GM21737 (cell line): ENCODE data around the gene CACNA2D3.

Experiments
- ATAC-seq: cut with Tn5 transposase; IDR thresholded peaks from one replicate; pipeline ENCODE4 v1.9.1; 2021; ENCODE audit warnings: mild to moderate bottlenecking, moderate library complexity; ENCODE audit not compliant: unreplicated experiment

Gene CACNA2D3

DNA sequence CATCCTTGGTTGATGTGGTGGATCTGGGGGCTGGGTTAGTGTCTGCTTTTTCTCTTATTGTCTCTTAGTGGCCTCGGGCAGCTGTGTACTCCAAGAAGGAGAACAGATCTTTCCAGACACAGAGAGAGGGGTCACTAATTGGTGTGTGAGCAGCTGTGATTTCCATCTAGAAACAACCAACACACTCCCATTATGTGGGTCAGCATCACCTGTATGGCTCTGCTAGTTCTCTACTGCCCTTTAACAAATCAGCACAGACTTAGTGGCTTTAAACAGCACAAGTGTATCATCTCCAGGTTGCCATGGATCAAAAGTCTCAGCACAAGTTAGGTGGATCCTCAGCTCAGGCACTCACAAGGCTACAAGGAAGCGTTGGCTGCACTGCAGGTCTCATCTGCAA lies 648.7 kb downstream of the CACNA2D3 start:
- ATAC-seq, result no peak

DNA sequence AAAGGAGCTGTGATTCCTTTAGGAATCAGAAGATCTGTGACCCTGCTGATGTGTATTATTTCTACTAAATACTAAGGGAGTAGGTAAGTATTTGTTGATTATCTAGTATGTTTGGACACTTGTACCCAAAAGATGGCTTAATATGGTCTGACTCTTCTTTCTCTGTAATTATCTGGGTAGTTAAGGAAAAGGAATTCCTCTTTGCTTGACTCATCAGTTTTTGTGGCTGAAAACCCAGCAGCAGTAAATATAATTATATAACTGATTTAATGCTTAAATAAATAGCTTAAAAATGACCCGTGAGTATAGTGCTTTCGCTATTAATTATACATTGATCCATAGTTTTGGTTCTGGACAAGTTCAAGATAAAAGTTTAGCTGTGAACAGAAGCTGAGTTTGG lies 649.7 kb downstream of the CACNA2D3 start:
- no peak for ATAC-seq

GRCh38 chr3:54772746-54773145 lies 650.4 kb downstream of the CACNA2D3 start:
- no peak for ATAC-seq

GRCh38 chr3:54773271-54773670 lies 650.9 kb downstream of the CACNA2D3 start:
- ATAC-seq, result no peak

- ATAC-seq, result no peak
Measured at GRCh38 chr3:54776601-54777000, 654.2 kb downstream of the CACNA2D3 start.

DNA sequence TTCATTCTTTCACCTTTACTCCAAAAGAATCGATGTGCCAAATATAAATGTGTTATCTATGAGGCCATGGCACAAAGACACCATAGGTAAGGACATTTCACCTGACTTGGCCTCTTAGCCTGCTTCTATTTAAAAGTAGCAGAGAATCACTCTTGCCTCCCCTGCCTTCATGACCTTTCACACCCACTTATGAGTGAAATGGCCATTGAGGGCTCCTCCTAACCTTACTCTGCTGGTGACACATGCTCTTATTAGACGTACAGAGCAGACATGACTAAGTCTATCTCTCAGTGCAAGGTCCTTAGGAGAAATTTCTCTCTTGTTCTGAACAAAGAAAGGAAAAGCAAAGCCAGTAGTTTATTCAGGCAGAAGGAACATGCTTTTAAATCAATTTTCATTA lies 654.8 kb downstream of the CACNA2D3 start:
- ATAC-seq, result no peak

- no peak for ATAC-seq
Measured at GRCh38 chr3:54780336-54780735, 658.0 kb downstream of the CACNA2D3 start.

GRCh38 chr3:54781728-54782127 lies 659.4 kb downstream of the CACNA2D3 start:
- ATAC-seq, result no peak

- ATAC-seq, result no peak
Measured at GRCh38 chr3:54783611-54784010, 661.3 kb downstream of the CACNA2D3 start.

DNA sequence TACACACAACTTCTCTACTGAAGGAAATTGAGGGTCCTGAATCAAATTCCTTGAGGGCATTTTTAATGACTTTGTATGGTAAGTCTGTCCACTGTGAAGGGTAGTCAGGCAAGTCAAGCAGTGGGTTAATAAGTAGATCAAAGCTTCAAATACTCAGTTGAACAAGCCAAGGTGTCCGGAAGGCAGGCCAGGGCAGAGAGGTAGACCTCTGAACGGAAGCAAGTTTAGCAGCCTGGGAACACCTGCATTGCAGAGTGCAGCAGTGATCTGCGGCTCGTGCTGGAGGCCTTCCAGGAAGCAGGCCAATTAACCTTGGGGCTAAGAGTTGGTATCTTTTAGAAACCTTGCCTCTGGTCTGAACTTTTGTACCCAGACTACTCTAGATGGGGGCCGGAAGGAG lies 661.7 kb downstream of the CACNA2D3 start:
- no peak for ATAC-seq

DNA sequence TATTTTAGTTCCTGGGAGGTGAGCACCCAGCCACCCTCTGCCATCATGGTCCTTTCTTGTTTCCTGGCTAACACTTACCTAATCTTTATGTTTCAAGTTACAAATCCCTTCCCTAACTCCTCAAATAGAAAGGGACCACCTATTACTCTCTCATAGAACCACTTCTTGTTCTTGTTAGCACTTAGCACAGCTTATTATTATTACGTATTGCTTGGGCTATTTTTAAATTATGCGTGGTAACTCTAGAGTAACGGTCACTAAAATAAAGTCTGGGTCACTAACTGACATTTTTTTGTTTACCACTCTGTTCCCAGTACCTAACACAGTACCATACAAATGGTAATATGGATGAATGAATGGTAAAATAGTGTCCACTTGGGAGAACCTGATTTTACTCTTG lies 663.6 kb downstream of the CACNA2D3 start:
- no peak for ATAC-seq

DNA sequence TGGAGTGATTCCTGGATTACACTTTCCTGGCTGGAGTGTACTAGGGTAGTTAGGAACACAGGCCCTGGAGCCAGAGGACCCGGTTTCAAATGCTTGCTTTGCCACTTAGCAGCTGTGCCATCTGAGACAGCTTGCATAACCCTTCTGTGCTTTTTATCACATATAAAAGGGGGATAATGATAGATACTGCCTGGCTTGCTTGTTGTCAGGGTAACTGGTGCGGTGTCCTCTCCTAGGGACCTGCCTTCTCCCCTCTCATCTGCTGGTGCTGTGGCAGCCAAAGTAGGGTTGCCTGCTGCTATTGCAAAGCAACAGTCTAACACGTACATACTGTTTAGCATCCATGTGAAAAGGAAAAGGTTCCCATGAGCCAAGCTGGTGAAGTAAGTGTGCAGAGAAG lies 667.7 kb downstream of the CACNA2D3 start:
- no peak for ATAC-seq

DNA sequence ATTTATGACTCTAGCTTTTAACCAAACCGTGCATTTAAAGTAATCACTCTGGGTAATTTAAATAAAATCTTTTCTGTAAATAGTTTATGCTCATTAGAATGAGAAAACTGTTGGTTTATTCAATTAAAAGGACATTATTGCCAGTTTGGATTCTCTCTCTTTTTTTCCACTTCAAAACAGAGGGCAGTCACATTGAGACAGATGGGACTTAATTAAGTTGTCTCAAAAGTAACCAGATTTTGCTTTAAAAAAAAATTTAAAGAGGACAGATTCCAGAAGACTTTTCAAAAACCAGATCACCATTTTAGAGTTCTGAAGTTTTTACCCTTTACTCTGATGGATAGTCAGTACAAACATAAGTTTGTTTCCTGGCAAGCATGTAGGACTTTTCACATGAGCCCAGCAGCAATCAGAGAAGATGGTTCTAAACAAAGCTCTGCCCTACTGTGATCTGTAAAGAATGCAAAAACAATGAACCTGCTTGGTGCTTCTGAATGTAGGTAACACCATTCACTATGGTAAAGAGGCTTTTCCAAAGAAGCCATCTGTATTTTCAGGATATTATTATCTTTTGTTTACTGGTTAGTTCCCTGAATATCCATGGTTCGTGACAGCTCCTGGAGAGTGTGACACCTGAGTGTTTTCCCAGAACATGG lies 669.3 kb downstream of the CACNA2D3 start:
- no peak for ATAC-seq

- no peak for ATAC-seq
Measured at GRCh38 chr3:54792584-54792983, 670.2 kb downstream of the CACNA2D3 start.

- ATAC-seq, result no peak
Measured at GRCh38 chr3:54793171-54793570, 670.8 kb downstream of the CACNA2D3 start.

DNA sequence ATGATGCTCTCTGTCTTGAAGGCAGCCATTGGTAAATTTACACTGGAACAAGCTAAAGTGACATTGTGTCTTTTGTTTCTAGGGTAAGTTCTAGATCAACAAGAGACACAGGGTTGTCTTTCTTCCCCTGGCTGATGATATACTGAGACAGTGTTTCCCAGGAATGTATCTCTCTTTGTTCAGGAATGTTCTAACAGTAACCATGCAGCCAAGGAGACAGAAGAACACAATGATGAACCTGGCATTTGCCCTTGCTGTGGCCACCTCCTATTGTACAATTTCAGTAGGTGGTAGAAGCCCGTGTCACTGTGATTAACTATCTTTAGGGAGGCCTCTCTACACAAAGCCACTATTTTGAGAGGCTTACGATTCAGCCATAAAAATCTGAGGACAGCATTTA lies 674.8 kb downstream of the CACNA2D3 start:
- ATAC-seq, result no peak

- no peak for ATAC-seq
Measured at GRCh38 chr3:54800478-54800877, 678.1 kb downstream of the CACNA2D3 start.

DNA sequence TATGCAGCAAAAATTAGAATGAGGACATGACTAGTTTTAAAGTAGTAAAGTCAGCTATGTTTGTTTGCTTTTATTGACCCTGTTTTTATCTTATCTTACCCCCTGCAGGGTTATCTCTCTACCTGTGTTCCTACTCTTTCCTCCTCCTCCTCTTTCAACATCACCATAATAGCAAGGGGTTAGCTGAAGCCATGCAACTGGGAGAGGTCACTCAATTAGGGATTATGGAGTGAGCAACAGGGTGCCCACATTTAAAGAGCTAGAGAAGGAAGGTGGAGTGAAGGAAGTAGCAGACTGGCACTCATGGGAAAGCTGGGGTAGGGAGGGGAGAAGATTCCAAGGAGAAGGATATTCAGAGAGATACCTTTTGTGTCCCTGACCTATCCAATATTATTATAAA lies 679.6 kb downstream of the CACNA2D3 start:
- ATAC-seq, result no peak

GRCh38 chr3:54810401-54810800 lies 688.0 kb downstream of the CACNA2D3 start:
- ATAC-seq, result no peak

GRCh38 chr3:54814224-54814623 lies 691.9 kb downstream of the CACNA2D3 start:
- no peak for ATAC-seq

DNA sequence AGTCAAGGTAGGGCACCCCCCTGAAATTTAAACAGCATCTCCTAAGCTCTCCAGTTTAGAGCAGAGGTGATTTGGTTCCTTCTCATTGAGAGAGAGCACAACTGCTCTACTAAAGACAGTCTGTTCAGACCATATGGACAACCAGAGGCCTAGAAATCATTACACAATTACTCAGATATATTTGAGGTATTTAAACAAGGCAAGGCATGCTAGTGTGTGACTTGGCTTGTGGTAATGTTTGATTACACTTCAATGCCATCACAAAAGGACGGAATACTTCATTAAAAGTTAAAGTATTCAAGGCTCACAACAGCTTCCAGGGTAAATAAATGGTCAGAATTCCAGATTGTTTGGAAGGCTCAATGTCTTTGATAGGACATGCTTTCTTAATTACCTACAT lies 695.3 kb downstream of the CACNA2D3 start:
- no peak for ATAC-seq

GRCh38 chr3:54818486-54818885 lies 696.1 kb downstream of the CACNA2D3 start:
- no peak for ATAC-seq

GRCh38 chr3:54818942-54819341 lies 696.6 kb downstream of the CACNA2D3 start:
- ATAC-seq, result no peak
